Tibial nerve (tissue), 4 donors: Measurements from ENCODE around the gene ECT2. TPM values are rescaled to one million over a fixed set of nuclear protein-coding genes. Genes with fewer than 3 reads are reported as not detected.
"Not testable (repeated sequence)": the region's sequence is repeated elsewhere in the genome, so short reads cannot be mapped to it uniquely, and the experiment has no call there.

Experiments
- DNase-seq, 2 donors: peaks; one replicate each; pipeline ENCODE4 v3.0.0-alpha.2; 2019; ENCODE audit warnings: low spot score in 2 of 2
- H3K27ac ChIP-seq, 4 donors: fragments of 200-600 bp; sonication (generic) in 3 of 4; one replicate each; pipeline ENCODE4 v1.5.1; 2017 to 2019; ENCODE audit warnings: mild to moderate bottlenecking in 1 of 4
- H3K27me3 ChIP-seq, 2 donors: fragments of 200-600 bp; sonication (generic) in 1 of 2; one replicate each; pipeline versions ENCODE4 v1.5.1 to v1.6.0; 2017 to 2019
- H3K36me3 ChIP-seq, 3 donors: fragments of 200-600 bp; sonication (generic); one replicate each; pipeline ENCODE4 v1.5.1; 2018 to 2019
- H3K4me1 ChIP-seq, 4 donors: fragments of 200-600 bp; sonication (generic) in 3 of 4; one replicate each; pipeline ENCODE4 v1.5.1; 2017 to 2019
- H3K4me3 ChIP-seq, 4 donors: fragments of 200-600 bp; sonication (generic) in 3 of 4; one replicate each; pipeline ENCODE4 v1.5.1; 2017 to 2019; ENCODE audit warnings: mild to moderate bottlenecking in 1 of 4, moderate library complexity in 1 of 4
- H3K9me3 ChIP-seq, 4 donors: fragments of 200-600 bp; sonication (generic) in 3 of 4; one replicate each; pipeline ENCODE4 v1.5.1; 2017 to 2019
- CTCF ChIP-seq, 5 experiments: fragments of 200-600 bp in 3 of 5; fragments of 450-650 bp in 2 of 5; sonication (generic) in 3 of 5; IDR thresholded peaks; one replicate each; pipeline ENCODE4 v1.5.1; 2016 to 2019; ENCODE audit warnings: antibody characterized with exemption in 5 of 5, mild to moderate bottlenecking in 3 of 5, moderate library complexity in 2 of 5
- EP300 ChIP-seq, 2 donors: sonication (generic); formaldehyde crosslinking; IDR thresholded peaks; one replicate each; pipeline ENCODE4 v1.6.1; 2017; ENCODE audit warnings: antibody characterized with exemption in 2 of 2, mild to moderate bottlenecking in 1 of 2
- POLR2A ChIP-seq, 2 donors: fragments of 450-650 bp; IDR thresholded peaks; one replicate each; pipeline ENCODE4 v1.6.1; 2017; ENCODE audit warnings: antibody characterized with exemption in 2 of 2, mild to moderate bottlenecking in 2 of 2, moderate library complexity in 2 of 2
- WGBS, 2 donors: methylation state at CpG; one replicate each; pipeline ENCODE4 v1.1.5; 2018; 5-methylcytosine and 5-hydroxymethylcytosine counted together
- total RNA-seq, 4 donors: library from RNA; depleted of rRNA; stranded (reverse); fragments of >200 nt; gene quantifications; one replicate each; pipeline ENCODE4 v1.1.0, GENCODE V29; 2016

Gene ECT2
- total RNA-seq, 4 donors from 2014 or later = 3.1 to 9.0 (median 7.0) TPM

DNA sequence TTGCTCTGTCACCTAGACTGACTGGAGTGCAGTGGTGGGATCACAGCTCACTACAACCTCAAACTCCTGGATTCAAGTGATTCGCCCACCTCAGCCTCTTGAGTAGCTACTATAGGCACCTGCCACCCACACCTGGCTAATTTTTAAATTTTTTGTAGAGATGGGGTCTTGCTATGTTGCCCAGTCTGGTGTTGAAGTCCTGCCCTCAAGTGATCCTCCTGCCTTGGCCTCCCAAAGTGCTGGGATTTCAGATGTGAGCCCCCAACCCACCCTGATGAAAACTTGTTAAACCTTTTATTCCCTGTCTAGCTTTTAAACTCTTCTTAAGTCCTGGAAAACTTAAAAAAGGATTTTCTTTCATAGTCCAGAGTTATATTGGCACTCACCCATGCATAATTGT lies 2.6 kb downstream of the ECT2 start:
- Histone ChIP-seq H3K27ac (no peak overlapping the region), H3K36me3 (peaks cover 0 to 3% (median 0%) of the 10 kb centered on the region in 3 donors), H3K9me3 (no peaks in the 10 kb centered on the region), H3K27me3 (no peaks in the 10 kb centered on the region), H3K4me1 (peaks cover 0 to 22% (median 6%) of the 10 kb centered on the region in 4 donors), H3K4me3 (no peak overlapping the region)
- 94 to 100% methylated on average over 1 of the region's 1 CpG for WGBS, 2 donors
- TF ChIP-seq CTCF (IDR thresholded peaks at IDR 0.05) = no peak
- TF ChIP-seq EP300 (IDR thresholded peaks at IDR 0.05) = no peak
- TF ChIP-seq POLR2A (IDR thresholded peaks at IDR 0.05) = no peak
- DNase-seq = no peak

GRCh38 chr3:172760416-172760815 lies 9.9 kb downstream of the ECT2 start:
- WGBS, 2 donors = 91 to 96% methylated on average over 6 of the region's 6 CpGs
- H3K27me3 ChIP-seq, H3K9me3 ChIP-seq, H3K4me1 ChIP-seq, H3K4me3 ChIP-seq, DNase-seq, H3K27ac ChIP-seq: not testable (repeated sequence)
- peaks cover 0 to 21% (median 0%) of the 10 kb centered on the region in 3 donors for H3K36me3 ChIP-seq

DNA sequence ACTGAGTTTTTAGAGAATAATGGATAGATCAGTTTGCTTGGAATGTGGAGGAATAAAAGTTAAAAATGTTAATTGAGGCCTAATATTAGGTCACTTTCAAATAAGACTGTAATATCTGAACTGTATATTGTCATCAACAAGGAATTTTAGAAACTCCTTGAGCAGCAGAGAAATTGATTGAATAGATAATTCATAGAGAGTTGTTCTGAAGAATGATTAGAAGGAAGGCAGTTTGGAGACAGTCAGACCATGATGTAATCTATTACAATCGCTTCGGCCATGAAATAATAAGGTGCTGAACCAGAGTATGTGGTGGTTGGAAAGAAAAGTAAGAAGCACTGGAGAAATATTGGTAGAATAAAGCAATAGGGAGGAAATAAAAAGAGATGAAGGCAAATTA lies 15.7 kb downstream of the ECT2 start:
- peaks cover 0 to 38% (median 0%) of the 10 kb centered on the region in 3 donors for H3K36me3 ChIP-seq
- WGBS, 2 donors = 63 to 78% methylated on average over 2 of the region's 2 CpGs
- no peaks in the 10 kb centered on the region for H3K4me1 ChIP-seq
- no peak overlapping the region for H3K4me3 ChIP-seq
- H3K9me3 ChIP-seq = no peaks in the 10 kb centered on the region
- no peak for DNase-seq
- TF ChIP-seq CTCF (IDR thresholded peaks at IDR 0.05) (no peak), EP300 (IDR thresholded peaks at IDR 0.05) (no peak), POLR2A (IDR thresholded peaks at IDR 0.05) (no peak)
- no peak overlapping the region for H3K27ac ChIP-seq
- H3K27me3 ChIP-seq = no peaks in the 10 kb centered on the region

DNA sequence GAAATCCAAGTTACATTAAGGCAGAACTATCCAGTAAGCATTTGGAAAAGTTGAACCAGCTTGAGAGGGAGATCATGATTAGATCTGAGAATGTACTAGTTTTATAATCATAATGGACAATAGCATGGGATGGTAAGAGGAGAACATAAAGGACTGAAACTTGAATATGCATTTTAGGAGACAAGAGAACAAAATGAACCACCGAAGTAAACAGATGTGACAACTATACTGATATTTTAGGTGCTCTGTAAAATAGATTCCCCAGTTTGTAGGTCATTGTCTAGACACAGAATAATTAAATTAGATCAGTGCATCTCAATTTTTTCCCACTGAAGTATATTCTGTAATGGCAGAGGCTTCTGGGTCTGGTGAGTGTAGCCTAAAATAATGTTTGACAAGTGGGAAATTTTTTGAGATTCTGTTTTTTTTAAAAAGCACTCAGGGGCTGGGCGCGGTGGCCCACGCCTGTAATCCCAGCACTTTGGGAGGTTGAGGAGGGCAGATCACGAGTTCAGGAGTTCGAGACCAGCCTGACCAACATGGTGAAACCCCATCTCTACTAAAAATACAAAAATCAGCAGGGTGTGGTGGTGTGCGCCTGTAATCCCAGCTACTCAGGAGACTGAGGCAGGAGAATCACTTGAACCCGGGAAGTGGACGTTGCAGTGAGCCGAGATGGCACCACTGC lies 16.3 kb downstream of the ECT2 start:
- H3K27ac ChIP-seq = no peak overlapping the region
- DNase-seq = no peak
- H3K9me3 ChIP-seq = no peaks in the 10 kb centered on the region
- no peak overlapping the region for H3K4me3 ChIP-seq
- whole genome bisulfite sequencing, 2 donors = 96 to 98% methylated on average over 10 of the region's 10 CpGs
- H3K27me3 ChIP-seq = no peaks in the 10 kb centered on the region
- peaks cover 0 to 38% (median 0%) of the 10 kb centered on the region in 3 donors for H3K36me3 ChIP-seq
- H3K4me1 ChIP-seq = no peaks in the 10 kb centered on the region
- no peak for TF ChIP-seq POLR2A (IDR thresholded peaks at IDR 0.05)
- TF ChIP-seq CTCF (IDR thresholded peaks at IDR 0.05) = no peak

DNA sequence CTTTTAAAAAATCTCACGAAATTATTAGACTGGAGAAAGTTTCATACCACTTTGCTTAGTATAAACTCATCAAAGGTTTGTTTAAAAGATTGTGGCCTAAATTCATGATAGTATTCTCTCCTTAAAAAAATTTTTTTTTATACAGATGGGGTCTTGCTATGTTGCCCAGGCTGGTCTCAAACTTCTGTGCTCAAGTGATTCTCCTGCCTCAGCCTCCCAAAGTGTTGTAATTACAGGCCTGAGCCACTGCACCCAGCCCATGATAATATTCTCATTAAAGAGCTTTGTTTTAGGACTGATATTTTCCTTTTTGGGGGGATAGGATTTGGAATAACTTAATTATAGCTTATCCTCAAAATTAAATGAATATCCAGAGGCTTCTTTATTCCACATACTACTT lies 19.9 kb downstream of the ECT2 start:
- Histone ChIP-seq H3K27ac (no peak overlapping the region), H3K4me1 (no peaks in the 10 kb centered on the region), H3K4me3 (no peak overlapping the region), H3K36me3 (peaks cover 0 to 40% (median 0%) of the 10 kb centered on the region in 3 donors), H3K27me3 (no peaks in the 10 kb centered on the region), H3K9me3 (no peaks in the 10 kb centered on the region)
- no peak for DNase-seq
- TF ChIP-seq CTCF (IDR thresholded peaks at IDR 0.05) (no peak), EP300 (IDR thresholded peaks at IDR 0.05) (no peak), POLR2A (IDR thresholded peaks at IDR 0.05) (no peak)
- 94% methylated on average over 1 of the region's 1 CpG for WGBS, 2 donors
